Stimulated activated CD4-positive, alpha-beta T cell treated with anti-CD3 and anti-CD28 coated beads, Interleukin-12 subunit alpha, Interleukin-12 subunit beta, amount 100 ng/mL, for 48 hours (primary cell): ENCODE results near the gene PRSS22.

ENCODE experiments used
- DNase-seq, 3 donors: peaks; one replicate each; pipeline ENCODE4 v3.0.0-alpha.2; 2020; ENCODE audit warnings: low read depth in 2 of 3, low spot score in 1 of 3

PRSS22 gene

GRCh38 chr16:2852731-2853507 is 5.1 kb downstream of the PRSS22 start:
- no peak for DNase-seq

DNA sequence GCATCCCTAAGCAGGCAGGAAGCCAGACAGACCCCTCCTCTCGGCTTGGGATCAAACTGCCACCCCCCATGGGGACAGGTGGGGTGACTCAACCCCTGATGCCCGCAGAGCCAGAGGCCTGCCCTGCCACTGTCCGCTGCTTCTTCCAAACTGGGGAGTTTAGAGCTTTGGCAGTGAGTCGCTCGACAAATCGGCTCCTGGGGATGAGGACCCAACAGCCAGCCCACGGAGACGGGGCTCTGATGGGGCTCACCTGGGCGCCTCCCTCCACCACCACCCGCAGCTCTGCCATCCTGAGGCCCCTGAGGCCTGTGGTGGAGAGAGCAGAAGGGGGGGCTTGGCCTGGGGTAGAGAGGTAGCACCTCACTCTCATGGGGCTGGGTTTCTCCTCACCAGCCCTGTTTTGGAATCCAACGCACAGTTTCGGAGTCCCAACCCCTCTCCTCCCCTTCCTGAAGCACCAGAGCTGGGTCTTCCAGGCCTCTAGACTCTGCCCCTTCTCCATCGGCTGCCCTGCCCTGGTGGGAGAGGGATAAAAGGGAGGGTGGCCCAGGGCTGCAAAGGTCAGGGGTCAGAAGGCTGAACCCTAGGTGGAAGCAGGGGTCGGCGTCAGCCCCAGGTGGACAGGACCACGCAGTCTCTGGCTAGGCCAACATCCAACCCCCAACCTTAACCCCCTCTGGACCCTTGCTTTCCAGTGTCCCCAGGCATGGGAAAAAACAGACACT is 5.8 kb downstream of the PRSS22 start:
- no peak for DNase-seq

- no peak for DNase-seq
Observed at GRCh38 chr16:2848933-2849725, 8.8 kb downstream of the PRSS22 start.

GRCh38 chr16:2846511-2847310 is 11.3 kb downstream of the PRSS22 start:
- DNase-seq = no peak

GRCh38 chr16:2845116-2845515 is 12.9 kb downstream of the PRSS22 start:
- no peak for DNase-seq

GRCh38 chr16:2843526-2843925 is 14.4 kb downstream of the PRSS22 start:
- no peak for DNase-seq

DNA sequence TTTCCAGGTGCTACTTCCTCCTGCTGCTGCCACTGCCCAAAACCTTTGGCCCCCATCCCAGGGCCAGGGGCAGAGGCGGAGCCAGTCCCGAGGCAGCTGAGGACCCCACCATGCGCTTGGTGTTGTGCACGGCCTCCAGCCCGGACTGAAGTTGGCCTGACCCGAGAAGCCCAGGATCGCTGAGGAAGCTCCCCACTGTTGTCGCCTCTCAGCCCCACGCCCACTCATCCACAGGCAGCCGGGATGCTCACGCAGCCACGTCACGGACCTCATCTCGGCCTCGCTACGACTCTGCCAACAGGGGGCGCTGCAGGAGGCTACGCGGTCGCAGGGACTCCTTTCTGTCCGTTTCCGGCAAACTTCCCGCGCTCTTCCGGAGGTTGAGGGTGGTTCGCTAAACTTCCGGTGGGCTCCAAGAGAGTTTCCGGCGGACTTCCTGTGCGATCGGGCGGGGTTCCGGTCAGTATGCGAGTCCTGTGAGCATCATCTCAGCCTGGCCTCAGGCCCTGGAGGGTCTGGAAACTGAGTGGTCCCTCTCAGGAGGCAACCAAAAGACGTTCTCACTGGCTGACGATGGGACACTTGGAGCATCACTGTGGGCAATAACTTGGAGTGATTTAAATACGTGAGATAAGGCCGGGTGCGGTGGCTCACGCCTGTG is 15.5 kb downstream of the PRSS22 start:
- DNase-seq = peak; percentile 84 to 85 (median 85)

DNA sequence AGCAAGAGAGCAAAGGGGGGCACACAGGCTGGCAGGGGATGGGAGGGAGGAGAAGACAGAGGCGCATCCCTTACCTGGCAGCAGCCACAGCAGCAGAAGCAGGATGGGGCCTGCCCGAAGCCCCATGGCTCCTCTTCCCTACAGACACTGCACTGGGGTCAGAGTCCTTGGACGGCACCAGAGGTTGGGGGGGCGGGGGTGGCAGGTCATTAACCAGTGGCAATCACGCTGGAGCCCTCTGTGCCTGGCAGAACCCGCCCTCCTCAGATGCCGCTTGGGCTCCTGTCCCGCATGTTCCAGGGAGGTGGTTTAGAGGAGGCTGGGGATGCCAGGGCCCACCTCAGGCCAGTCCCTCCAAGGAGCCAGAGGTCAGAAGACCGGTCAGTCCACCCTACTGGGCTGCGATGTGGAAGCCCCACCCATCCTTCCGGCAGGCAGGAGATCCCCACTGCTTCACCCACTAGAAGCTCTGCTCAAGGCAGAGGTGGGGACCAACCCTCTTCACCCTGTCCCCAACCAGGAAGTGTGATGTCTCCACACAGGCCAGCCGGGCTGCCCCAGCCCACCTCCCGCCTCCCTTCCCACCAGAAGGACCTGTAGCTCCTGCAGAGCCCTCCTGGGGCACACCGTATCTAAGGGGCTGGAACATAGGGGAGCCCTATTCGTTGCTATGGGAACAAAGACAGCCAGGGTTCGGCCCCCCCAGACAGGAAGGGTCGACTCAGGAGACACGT is 16.2 kb downstream of the PRSS22 start:
- DNase-seq = no peak

GRCh38 chr16:2840914-2841313 is 17.1 kb downstream of the PRSS22 start:
- DNase-seq = no peak

DNA sequence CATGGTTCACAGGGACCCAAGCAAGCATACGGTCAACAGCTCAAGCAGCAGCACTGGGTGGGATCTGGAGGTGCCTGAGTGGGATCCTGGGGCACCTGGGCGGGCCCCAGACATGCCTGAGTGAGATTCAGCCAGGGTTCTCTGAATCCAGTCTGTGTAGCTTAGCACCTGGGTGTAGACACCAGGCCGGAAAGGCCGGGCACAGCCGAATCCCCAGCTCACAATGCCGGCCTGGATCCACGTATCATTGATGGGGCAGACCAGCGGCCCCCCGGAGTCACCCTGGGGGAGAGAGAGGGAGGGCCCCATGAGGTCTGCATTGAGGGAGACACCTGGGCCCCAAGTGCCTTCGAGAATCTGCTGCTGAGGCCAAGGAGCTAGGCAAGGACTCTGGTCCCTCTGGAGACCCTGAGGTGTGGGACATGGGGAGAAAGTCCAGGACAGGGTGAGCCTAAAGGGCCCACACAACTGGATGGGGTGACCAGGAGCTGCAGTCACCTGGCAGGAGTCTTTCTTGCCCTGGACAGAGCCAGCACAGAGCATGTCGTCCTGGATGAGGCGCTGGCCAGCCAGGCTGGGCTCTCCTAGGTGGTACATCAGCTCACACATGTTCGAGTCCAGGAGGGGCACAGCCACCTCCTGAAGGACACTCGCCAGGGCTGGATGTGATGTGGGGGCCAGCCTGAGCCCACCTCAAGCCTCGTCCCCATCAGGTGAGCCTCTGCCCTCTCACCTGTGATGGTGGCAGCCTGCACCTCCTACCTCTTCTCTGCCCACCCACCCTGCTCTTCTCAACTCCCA is 18.1 kb downstream of the PRSS22 start:
- DNase-seq = no peak

DNA sequence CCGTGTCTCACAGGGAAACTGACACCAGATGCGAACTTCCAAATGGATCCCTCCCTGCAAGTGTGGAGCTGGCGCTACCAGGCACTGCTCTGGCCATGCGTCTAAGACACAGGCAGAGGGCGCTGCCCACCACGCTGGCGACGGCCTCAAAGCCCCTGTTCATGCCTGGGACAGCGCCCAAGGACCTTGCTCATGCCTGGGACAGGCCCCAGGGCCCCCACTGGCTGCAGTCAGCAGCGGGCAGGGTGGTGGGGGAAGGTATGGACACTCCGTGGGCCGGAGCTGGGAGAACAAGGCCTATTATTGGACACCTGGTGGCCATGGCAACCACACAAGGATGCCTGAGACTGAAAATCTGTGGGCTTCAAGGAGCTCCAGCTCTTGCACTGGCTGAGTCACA is 19.0 kb downstream of the PRSS22 start:
- DNase-seq = peak in 2 of 3 donors; percentile 33 to 43

DNA sequence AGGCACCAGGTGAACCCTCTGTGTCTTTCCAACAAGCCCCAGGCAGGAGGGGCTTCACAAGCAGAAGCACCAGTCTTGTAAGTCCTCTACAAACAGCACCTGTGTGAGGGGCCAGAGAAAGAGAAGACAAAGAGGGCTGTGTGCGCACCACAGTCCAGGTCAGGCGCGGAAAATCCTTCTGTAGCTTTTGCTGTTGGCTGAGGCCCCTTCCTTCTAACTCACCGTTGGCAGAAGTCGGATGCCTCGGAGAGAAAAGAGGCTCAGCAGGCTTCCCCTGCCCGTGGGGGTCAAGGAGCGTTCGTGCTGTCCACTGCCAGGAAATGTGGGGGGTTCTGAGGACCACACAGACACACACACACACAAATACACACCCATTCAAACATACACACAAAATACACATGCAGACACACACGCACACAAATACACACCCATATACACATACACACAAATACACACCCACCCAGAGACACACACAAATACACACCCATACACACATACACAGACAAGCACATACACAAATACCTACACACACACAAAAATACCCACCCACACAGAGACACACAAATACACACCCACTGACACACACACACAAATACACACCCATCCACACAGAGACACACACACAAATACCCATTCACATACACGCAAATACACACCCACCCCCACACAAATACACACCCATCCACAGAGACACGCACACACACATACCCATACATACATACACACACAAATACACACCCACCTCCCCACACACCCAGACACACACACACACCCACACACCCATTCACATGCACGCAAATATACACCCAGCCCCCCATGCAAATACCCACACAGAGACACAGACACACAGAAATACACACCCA is 21.1 kb downstream of the PRSS22 start:
- DNase-seq = no peak

DNA sequence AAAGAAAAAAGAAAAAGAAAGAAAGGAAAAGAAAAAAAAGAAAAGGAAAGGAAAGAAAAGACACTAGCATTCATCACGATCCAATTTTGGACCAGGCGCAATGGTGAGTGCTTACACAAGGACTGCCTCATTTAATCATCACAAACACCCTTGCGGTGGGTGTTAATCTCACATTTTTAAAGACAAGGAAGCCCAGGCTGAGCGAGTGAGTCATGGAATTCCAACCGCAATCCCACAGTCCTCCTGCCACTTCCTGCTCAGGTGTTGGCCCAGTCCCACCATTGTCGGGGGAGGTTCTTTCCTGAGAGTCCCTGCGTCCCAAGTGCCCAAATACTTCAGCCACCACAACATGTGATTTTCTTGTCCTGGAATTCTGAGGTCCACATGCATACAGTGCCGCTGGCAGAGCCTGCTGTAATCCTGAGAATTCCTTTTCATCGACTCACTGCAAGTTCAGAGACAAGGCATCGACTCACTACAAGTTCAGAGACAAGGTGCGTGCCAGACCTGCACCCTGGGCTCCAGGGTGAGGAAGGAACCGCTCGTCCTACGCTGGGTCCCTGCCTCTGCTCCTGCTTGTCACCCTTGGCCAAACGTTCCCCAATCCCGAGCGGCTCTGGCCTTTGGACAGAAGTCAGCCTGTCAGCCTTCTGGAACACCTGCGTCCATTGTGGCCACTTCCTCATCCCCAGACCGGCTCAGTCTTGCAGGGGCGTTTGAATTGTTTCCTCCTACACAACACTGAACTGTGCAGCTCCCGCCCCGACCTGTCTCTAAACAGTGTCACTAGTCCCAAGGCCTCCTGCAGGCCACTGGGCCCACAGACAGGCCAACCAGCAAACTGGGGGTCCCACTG is 22.1 kb downstream of the PRSS22 start:
- DNase-seq = no peak

GRCh38 chr16:2834968-2835367 is 23.0 kb downstream of the PRSS22 start:
- no peak for DNase-seq

- DNase-seq = no peak
Observed at GRCh38 chr16:2833776-2834175, 24.2 kb downstream of the PRSS22 start.

GRCh38 chr16:2831203-2831602 is 26.8 kb downstream of the PRSS22 start:
- no peak for DNase-seq

DNA sequence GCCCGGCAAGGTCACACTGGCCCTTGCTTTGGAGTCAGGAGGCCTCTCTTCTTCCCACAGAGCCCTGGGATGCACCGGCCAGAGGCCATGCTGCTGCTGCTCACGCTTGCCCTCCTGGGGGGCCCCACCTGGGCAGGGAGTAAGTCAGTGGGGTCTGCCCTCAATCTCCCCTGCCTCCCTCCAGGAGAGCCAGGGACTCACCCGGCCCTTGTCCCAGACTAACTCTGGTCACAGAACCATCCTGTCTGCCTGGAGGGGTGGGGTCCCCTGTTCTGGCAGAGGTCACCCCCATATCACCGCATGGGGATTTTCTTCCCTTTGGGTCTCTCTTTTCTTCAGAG is 27.6 kb downstream of the PRSS22 start:
- no peak for DNase-seq
